DMS114 treated with DMSO at 0.1 percent for 48 hours (cell line): ENCODE data around the gene PCDHB3.
"Not testable (repeated sequence)": the region's sequence is repeated elsewhere in the genome, so short reads cannot be mapped to it uniquely, and the experiment has no call there.

Experiments used
- DNase-seq: peaks from one replicate; lab custom pipeline; 2025; ENCODE audit not compliant: unreplicated experiment; lab: John Stamatoyannopoulos, UW

PCDHB3 gene

DNA sequence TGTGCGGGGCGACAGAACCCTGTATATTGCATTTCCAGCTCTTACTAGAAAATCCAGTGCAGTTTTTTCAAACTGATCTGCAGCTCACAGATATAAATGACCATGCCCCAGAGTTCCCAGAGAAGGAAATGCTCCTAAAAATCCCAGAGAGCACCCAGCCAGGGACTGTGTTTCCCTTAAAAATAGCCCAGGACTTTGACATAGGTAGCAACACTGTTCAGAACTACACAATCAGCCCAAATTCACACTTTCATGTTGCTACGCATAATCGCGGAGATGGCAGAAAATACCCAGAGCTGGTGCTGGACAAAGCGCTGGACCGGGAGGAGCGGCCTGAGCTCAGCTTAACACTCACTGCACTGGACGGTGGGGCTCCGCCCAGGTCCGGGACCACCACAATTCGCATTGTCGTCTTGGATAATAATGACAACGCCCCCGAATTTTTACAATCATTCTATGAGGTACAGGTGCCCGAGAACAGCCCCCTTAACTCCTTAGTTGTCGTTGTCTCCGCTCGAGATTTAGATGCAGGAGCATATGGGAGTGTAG is 35.5 kb downstream of the PCDHB3 start:
- DNase-seq: no peak

DNA sequence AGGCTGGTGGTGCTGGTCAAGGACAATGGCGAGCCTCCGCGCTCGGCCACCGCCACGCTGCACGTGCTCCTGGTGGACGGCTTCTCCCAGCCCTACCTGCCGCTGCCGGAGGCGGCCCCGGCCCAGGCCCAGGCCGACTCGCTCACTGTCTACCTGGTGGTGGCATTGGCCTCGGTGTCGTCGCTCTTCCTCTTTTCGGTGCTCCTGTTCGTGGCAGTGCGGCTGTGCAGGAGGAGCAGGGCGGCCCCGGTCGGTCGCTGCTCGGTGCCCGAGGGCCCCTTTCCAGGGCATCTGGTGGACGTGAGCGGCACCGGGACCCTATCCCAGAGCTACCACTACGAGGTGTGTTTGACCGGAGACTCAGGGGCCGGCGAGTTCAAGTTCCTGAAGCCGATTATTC is 37.1 kb downstream of the PCDHB3 start:
- not testable (repeated sequence) for DNase-seq

DNA sequence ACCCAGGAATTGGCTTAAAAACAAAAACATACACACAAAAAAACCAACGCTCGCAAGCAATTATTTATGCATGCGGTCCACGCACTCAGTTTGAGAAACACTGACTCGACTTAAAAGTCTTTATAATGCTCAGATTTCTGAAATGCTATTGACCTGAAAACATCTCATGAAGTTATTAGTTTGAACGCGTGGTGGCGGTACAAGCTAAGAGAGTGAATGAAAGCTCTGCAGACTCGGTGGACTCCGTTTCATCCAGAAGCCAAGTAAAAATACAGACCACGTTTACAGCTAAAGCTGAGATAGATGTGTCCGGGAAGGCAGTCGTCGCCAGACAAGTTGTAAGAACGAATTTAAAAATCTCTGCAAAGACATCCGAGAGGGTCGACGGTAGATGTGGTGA is 49.5 kb downstream of the PCDHB3 start, which contains the start of gene PCDHB6:
TSS of gene PCDHB6 (plus strand) at position 246 of the 400 bp plus-strand sequence. CDS start 201 bp downstream, outside the sequence.
- peak; percentile 16 for DNase-seq

DNA sequence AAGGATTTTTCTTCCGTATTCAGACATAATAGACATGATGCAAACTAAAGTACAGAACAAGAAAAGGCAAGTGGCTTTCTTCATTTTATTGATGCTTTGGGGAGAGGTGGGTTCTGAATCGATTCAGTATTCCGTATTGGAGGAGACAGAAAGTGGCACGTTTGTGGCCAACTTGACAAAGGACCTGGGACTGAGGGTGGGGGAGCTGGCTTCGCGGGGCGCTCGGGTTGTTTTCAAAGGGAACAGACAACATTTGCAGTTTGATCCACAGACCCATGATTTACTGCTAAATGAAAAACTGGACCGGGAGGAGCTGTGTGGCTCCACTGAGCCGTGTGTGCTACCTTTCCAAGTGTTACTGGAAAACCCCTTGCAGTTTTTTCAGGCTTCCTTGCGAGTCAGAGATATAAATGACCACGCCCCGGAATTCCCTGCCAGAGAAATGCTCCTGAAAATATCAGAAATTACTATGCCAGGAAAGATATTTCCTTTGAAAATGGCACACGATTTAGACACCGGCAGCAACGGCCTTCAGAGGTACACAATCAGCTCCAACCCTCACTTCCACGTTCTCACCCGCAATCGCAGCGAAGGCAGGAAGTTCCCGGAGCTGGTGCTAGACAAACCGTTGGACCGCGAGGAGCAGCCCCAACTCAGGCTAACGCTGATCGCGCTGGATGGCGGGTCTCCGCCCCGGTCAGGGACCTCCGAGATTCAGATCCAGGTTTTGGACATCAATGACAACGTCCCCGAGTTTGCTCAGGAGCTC is 50.1 kb downstream of the PCDHB3 start:
- no peak for DNase-seq

DNA sequence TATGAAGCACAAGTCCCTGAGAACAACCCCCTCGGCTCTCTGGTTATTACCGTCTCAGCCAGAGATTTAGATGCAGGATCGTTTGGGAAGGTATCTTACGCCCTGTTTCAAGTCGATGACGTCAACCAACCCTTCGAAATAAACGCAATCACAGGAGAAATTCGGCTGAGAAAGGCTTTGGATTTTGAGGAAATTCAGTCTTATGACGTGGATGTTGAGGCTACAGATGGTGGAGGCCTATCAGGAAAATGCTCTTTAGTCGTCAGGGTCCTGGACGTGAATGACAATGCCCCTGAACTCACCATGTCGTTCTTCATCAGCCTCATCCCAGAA is 50.7 kb downstream of the PCDHB3 start:
- no peak for DNase-seq

DNA sequence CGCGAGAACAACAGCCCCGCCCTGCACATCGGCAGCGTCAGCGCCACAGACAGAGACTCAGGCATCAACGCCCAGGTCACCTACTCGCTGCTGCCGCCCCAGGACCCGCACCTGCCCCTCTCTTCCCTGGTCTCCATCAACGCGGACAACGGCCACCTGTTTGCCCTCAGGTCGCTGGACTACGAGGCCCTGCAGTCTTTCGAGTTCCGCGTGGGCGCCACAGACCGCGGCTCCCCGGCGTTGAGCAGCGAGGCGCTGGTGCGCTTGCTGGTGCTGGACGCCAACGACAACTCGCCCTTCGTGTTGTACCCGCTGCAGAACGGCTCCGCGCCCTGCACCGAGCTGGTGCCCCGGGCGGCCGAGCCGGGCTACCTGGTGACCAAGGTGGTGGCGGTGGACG is 51.4 kb downstream of the PCDHB3 start:
- not testable (repeated sequence) for DNase-seq

DNA sequence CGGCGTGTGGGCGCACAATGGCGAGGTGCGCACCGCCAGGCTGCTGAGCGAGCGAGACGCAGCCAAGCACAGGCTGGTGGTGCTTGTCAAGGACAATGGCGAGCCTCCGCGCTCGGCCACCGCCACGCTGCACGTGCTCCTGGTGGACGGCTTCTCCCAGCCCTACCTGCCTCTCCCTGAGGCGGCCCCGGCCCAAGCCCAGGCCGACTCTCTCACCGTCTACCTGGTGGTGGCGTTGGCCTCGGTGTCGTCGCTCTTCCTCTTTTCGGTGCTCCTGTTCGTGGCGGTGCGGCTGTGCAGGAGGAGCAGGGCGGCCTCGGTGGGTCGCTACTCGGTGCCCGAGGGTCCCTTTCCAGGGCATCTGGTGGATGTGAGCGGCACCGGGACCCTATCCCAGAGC is 51.8 kb downstream of the PCDHB3 start:
- DNase-seq: not testable (repeated sequence)
